ENCODE results near the gene C22orf31.

The C22orf31 gene

GRCh38 chr22:29108137-29108536, 46.5 kb upstream of the C22orf31 start:
- H3K27me3 ChIP-seq (ENCODE audit: low read length), result no peaks in the 10 kb centered on the region
- H3K9ac ChIP-seq (ENCODE audit: low read length), result no peak overlapping the region
- H3K9me2 ChIP-seq (replicated peaks; ENCODE audit: insufficient read depth, low read length), result no peaks in the 10 kb centered on the region
- H3F3A ChIP-seq (ENCODE audit: insufficient read depth), result no peaks in the 10 kb centered on the region
- H3K4me3 ChIP-seq (ENCODE audit: insufficient read depth, low read length, poor library complexity, severe bottlenecking), result no peak overlapping the region
- no peak overlapping the region for H3K27ac ChIP-seq (ENCODE audit: low read depth, low read length)
- no peaks in the 10 kb centered on the region for H3K36me3 ChIP-seq (ENCODE audit: low read length)
- no peak overlapping the region for H2AFZ ChIP-seq (ENCODE audit: low read depth, low read length, severe bottlenecking)
- no peaks in the 10 kb centered on the region for H3K79me2 ChIP-seq (ENCODE audit: insufficient read depth, low read length)
- H4K20me1 ChIP-seq (ENCODE audit: low read depth, low read length), result no peaks in the 10 kb centered on the region
- H3K9me3 ChIP-seq (ENCODE audit: insufficient read depth, low read length), result no peaks in the 10 kb centered on the region
- H3K4me2 ChIP-seq (ENCODE audit: low read depth, low read length, poor library complexity, severe bottlenecking), result no peak overlapping the region
- TF ChIP-seq CTCF (IDR thresholded peaks at IDR 0.05; ENCODE audit: insufficient read depth, low read length, poor library complexity, severe bottlenecking), result no peak
- TF ChIP-seq EZH2phosphoT487 (conservative IDR thresholded peaks at IDR 0.05; ENCODE audit: low read length), result no peak

DNA sequence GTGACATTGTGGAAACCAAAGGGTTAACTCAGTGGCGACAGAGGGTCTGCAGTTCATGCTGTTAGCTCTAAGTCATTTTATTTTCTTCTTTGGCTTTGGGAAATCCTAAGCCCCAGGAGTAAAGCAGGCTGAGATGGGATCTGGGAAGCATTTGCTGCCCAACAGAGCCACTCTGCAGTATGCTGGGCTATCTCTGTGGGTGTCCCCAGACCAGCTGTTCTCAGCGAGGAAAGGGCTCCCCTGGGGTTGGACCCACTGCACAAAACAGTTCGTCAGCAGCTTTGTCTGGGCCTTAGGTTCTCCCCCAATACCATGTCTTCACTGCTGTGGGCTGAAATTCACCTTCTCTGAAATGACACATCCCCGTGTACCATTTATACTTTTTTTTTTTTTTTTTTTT, 45.2 kb upstream of the C22orf31 start:
- no peak overlapping the region for H2AFZ ChIP-seq (ENCODE audit: low read depth, low read length, severe bottlenecking)
- TF ChIP-seq EZH2phosphoT487 (conservative IDR thresholded peaks at IDR 0.05; ENCODE audit: low read length), result no peak
- TF ChIP-seq CTCF (IDR thresholded peaks at IDR 0.05; ENCODE audit: insufficient read depth, low read length, poor library complexity, severe bottlenecking), result no peak
- H3K27me3 ChIP-seq (ENCODE audit: low read length), result no peaks in the 10 kb centered on the region
- H3K79me2 ChIP-seq (ENCODE audit: insufficient read depth, low read length), result no peaks in the 10 kb centered on the region
- no peaks in the 10 kb centered on the region for H3K9me2 ChIP-seq (replicated peaks; ENCODE audit: insufficient read depth, low read length)
- no peak overlapping the region for H3K4me2 ChIP-seq (ENCODE audit: low read depth, low read length, poor library complexity, severe bottlenecking)
- no peaks in the 10 kb centered on the region for H3K36me3 ChIP-seq (ENCODE audit: low read length)
- no peaks in the 10 kb centered on the region for H3K9me3 ChIP-seq (ENCODE audit: insufficient read depth, low read length)
- no peak overlapping the region for H3K27ac ChIP-seq (ENCODE audit: low read depth, low read length)
- no peaks in the 10 kb centered on the region for H3F3A ChIP-seq (ENCODE audit: insufficient read depth)
- H3K4me3 ChIP-seq (ENCODE audit: insufficient read depth, low read length, poor library complexity, severe bottlenecking), result no peak overlapping the region
- no peak overlapping the region for H3K9ac ChIP-seq (ENCODE audit: low read length)
- no peaks in the 10 kb centered on the region for H4K20me1 ChIP-seq (ENCODE audit: low read depth, low read length)

GRCh38 chr22:29105468-29105867, 43.8 kb upstream of the C22orf31 start:
- Histone ChIP-seq H3K9me3 (ENCODE audit: insufficient read depth, low read length) (no peaks in the 10 kb centered on the region), H2AFZ (ENCODE audit: low read depth, low read length, severe bottlenecking) (no peak overlapping the region), H3K4me2 (ENCODE audit: low read depth, low read length, poor library complexity, severe bottlenecking) (no peak overlapping the region), H3K79me2 (ENCODE audit: insufficient read depth, low read length) (no peaks in the 10 kb centered on the region), H3K9me2 (replicated peaks; ENCODE audit: insufficient read depth, low read length) (no peaks in the 10 kb centered on the region), H3F3A (ENCODE audit: insufficient read depth) (no peaks in the 10 kb centered on the region), H3K27me3 (ENCODE audit: low read length) (no peaks in the 10 kb centered on the region), H3K9ac (ENCODE audit: low read length) (no peak overlapping the region), H3K4me3 (ENCODE audit: insufficient read depth, low read length, poor library complexity, severe bottlenecking) (no peak overlapping the region), H3K27ac (ENCODE audit: low read depth, low read length) (no peak overlapping the region), H3K36me3 (ENCODE audit: low read length) (no peaks in the 10 kb centered on the region), H4K20me1 (ENCODE audit: low read depth, low read length) (no peaks in the 10 kb centered on the region)
- TF ChIP-seq EZH2phosphoT487 (conservative IDR thresholded peaks at IDR 0.05; ENCODE audit: low read length), result no peak
- TF ChIP-seq CTCF (IDR thresholded peaks at IDR 0.05; ENCODE audit: insufficient read depth, low read length, poor library complexity, severe bottlenecking), result no peak

Measured in SU-DHL-6 (cell line).